Fibroblast of the aortic adventitia (primary cell): ENCODE data around the gene KCNK6. TPM values are rescaled to one million over a fixed set of nuclear protein-coding genes. Genes with fewer than 3 reads are reported as not detected.

Experiments used
- DNase-seq: peaks from one replicate; pipeline ENCODE4 v3.0.0-alpha.2; 2010; ENCODE audit warnings: low read depth
- H3K4me3 ChIP-seq: 2 replicates; pipeline ENCODE4 v1.5.1; 2011; ENCODE audit warnings: low read depth, mild to moderate bottlenecking, control low read depth, low read length, moderate library complexity
- CTCF ChIP-seq: IDR thresholded peaks from 2 replicates; pipeline ENCODE4 v1.5.1; 2011; ENCODE audit warnings: mild to moderate bottlenecking, low read length, control low read depth, inconsistent platforms; ENCODE audit not compliant: insufficient read depth
- total RNA-seq: library from RNA; depleted of rRNA; stranded (reverse); fragments of >200 nt; gene quantifications from 2 replicates; pipeline ENCODE4 v1.2.3, GENCODE V29; 2012; ENCODE audit warnings: low replicate concordance

Gene KCNK6
- total RNA-seq, 1 donor = 3.6 TPM

DNA sequence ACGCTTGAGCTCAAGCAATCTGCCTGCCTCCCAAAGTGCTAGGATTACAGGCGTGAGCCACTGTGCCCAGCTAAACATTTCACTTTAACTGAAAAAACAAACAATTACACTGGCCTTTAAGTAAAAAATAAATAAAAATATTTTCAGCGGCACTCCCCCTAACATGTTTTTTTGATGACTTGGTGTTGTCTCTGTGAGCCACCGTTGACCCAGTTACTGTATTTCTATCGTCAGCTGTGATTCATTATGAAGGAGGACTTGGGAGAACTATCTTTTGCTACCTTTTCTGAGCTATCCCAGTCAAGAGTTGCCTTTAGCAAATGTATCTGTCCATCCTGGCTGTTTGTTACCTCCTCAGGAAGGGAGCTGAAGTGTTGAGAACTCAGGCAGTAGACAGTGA lies 34.1 kb upstream of the KCNK6 start:
- no peak for DNase-seq
- TF ChIP-seq CTCF = no peak
- no peak overlapping the region for H3K4me3 ChIP-seq

DNA sequence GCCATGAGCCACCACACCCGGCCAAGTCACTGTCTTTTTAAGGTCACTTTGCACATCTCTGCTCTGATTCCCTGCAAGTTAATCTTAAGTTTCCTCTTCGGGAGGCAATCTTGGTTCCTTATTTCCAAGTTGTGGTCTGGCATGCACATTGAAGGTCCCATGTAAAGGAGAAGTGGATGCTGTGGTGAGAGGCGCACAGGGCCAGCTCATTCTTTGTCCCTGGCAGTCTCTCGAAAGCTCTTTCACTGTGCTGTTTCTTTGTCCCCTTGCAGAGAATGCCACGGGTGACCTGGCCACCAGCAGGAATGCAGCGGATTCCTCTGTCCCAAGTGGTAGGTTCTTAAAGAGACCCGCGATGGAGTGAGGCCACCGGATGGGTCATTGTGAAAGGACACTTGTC lies 32.0 kb upstream of the KCNK6 start:
- no peak for TF ChIP-seq CTCF
- no peak for DNase-seq
- no peak overlapping the region for H3K4me3 ChIP-seq

DNA sequence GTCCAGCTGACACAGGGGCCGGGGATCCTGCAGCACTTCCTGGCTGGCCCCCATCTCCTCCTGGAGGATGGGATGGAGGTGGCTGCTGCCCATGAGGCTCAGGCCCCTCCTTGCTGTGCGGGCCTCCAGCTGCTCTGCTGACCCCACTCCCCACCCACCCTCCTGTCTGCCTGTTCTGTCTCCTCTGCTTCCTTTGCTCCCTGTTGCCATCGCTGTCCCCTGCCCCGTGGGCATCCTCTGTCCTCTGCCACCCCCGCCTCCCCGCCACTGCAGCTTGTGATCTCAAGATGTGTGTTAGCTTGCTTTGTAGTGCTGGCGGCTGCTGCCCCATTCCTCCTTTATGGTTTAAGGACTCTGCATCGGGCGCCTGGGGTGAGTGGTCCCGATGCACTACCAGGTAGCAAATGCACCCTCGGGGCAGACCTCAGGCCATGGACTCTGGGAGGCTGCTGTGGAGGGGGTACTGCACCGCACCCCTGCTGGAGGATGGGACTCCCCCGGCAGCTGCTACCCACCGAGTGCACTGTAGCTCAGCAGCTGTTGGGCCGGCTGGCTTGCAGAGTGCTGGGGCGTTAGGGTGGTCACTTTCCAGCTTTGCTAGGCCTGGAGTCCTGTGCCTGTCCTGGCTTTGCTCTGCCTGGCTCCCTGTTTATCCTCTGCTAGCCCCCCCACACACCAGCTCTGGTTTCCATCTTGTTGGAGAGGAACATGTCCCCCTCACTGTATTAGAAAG lies 31.4 kb upstream of the KCNK6 start:
- no peak overlapping the region for H3K4me3 ChIP-seq
- no peak for DNase-seq
- no peak for TF ChIP-seq CTCF

GRCh38 chr19:38289955-38290354 lies 29.7 kb upstream of the KCNK6 start:
- TF ChIP-seq CTCF = no peak
- DNase-seq = no peak
- no peak overlapping the region for H3K4me3 ChIP-seq

DNA sequence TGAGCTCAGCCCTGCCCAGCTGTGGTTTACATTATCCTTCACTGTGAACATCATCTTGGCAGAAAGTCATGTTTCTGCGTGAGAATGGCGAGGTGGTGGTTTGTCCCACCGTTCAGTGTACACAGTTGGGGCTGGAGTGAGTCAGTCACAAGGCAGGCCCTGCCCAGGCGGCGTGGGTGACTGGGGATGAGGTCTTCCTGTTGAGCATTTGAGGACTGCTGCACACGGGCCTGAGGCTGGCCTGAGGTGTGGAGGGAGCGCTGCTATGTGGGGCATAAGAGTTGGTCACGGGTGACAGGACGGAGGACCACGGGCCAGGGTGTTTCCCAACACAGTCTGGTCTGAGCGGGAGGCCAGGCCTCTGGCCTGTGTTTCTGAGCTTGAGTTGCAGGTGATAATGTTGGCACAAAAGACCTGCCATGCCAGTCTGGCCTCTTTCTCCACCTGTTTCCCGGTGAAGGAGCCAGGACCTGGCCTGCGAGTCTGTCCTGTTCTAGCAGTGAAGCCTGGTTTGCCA lies 29.0 kb upstream of the KCNK6 start:
- TF ChIP-seq CTCF = no peak
- H3K4me3 ChIP-seq = no peak overlapping the region
- peak; percentile 67 for DNase-seq

DNA sequence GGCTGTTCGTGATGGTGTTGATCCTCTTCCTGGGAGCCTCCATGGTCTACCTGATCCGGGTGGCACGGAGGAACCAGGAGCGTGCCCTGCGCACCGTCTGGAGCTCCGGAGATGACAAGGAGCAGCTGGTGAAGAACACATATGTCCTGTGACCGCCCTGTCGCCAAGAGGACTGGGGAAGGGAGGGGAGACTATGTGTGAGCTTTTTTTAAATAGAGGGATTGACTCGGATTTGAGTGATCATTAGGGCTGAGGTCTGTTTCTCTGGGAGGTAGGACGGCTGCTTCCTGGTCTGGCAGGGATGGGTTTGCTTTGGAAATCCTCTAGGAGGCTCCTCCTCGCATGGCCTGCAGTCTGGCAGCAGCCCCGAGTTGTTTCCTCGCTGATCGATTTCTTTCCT lies 27.8 kb upstream of the KCNK6 start:
- H3K4me3 ChIP-seq = no peak overlapping the region
- DNase-seq = no peak
- TF ChIP-seq CTCF = no peak

DNA sequence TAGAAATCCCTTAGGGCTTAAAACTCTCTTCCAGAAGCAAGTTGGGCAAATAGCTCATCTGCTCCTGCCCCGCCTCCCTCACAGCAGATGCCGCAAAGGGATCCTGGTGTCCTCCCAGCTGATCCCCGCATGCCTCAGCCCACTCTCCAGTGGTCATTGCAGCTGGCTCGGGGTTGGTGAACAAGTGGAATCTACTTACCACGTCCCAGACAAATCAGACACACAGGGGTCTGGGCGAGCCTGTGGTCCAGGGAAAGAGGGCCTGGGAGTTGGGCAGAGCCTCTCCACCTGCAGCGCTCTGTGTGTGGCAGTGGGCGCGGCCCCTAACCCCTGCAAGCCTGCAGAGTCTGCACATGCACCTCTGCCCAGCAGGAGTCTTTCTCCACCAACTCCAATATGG lies 26.4 kb upstream of the KCNK6 start:
- no peak for DNase-seq
- TF ChIP-seq CTCF = no peak
- no peak overlapping the region for H3K4me3 ChIP-seq
